Colon (tissue), 2 donors: ENCODE data around the gene AHNAK.
"Not testable (repeated sequence)": the region's sequence is repeated elsewhere in the genome, so short reads cannot be mapped to it uniquely, and the experiment has no call there.

Experiments used
- FAIRE-seq: peaks from 2 replicates; lab custom pipeline; 2012; peaks lifted over from hg19 to GRCh38; lab: Jason Lieb, UNC
- donor health status: control.
- donor health status: control.

AHNAK gene

GRCh38 chr11:62552485-62553079, 6.0 kb upstream of the AHNAK start:
- FAIRE-seq: no peak

DNA sequence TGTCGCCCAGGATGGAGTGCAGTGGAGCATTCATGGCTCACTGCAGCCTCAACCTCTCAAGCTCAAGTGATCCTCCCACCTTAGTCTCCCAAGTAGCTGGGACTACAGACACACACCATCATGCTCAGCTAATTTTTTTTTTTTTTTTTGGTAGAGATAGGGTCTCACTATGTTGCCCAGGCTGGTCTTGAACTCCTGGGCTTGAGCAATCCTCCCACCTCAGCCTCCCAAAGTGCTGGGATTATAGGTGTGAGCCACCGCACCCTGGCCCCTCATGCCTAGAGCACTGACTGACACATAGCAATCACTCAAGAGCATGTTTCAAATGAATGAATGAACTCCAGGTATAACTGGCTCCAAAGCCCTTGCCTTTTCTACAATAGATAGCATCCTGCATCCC, 3.9 kb upstream of the AHNAK start:
- not testable (repeated sequence) for FAIRE-seq

DNA sequence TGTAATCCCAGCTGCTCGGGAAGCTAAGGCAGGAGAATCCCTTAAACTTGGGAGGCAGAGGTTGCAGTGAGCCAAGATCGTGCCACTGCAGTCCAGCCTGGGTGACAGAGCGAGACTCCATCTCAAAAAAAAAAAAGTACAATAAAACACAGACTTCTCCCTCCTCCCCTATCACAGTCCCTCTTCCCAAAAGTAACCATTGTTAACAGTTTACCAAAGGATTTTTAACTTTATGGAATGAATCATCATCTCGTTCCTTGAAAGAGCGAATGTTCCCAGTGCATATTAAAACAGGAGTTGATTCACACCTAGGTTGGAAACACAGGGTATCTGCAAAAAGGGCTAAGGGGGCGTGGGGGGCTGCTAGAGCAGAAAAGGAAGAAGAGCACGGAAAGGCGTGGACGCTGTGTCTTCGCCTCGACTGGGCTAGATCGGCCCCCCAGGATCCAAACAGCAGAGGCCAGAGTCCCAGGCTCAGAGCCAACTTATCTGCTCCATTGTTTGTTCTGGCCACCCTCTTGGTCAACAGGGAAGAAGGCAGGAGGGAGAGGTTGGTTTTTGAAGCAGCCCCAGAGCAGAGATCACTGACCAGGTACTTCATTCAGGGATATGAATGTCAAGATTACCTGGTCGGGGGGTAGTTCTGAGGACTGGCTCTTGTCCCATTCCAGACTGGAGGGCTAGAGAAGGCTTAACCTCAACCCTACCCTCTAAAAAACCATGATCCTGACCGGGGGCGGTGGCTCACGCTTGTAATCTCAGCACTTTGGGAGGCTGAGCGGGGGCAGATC, 2.1 kb upstream of the AHNAK start:
- FAIRE-seq: no peak

DNA sequence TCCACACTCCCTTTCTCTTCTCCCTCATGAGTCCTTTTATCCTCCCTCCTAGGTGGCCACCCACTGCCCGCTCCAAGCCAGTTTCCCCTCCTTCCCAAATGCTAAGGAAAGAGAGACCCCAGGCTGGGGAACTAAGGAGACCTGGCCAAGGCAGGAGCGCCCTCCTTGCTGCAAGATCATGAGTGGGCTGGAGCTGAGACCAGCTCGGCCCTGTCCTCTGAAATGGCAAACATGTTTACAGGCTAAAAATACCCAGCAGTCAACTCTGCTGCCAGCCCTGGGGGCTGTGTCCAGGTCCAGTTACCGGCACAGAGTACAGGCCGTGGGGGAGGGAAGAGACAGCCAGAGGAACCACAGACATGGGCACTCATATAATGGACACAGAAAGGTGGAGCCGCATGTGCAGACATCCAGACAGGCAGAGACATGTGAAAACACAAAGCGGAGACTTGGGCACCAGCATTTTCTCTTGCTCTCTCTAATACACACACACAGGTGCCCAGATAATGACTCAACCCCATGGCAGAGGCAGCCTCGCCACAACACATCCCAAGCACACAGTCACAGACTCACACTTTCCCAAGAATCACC, 1.2 kb upstream of the AHNAK start:
- no peak for FAIRE-seq

DNA sequence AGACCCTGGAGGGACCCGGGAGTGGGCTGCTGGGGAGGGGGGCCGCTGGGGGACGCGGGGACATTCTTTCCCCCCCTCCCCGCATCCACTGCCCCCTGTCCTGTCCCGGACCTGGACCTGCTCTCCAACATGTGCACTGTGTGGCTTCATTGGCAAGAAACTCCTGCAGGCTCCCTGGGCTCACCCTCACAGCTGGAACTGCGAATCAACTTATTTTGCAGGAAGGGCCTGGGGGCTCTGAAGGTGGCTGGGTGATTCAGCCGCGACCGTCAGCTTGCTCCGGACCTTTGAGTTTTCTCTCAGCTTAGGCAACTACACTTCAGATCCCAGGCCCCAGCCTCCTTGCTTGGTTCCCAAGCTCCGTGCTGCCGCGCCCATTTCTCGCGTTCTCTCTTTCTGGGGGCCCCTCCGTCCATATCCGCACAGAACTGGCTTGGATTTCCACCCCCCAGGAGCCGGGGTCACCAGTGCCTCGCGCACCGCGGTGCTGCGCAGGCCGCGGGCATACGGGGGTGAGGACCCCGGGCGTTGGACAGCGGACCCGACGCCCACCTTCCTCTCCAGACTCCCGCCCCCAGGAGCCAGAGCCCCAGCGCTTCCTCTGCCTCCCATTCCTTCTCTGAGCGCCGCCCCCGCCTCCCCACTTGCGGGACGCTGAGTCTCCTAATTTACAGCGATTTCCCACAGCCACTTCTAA, 471 bp upstream of the AHNAK start:
- FAIRE-seq: no peak

GRCh38 chr11:62545437-62546243, 966 bp downstream of the AHNAK start:
- no peak for FAIRE-seq

- no peak for FAIRE-seq
These were observed 1.8 kb downstream of the AHNAK start for GRCh38 chr11:62544581-62545436.

DNA sequence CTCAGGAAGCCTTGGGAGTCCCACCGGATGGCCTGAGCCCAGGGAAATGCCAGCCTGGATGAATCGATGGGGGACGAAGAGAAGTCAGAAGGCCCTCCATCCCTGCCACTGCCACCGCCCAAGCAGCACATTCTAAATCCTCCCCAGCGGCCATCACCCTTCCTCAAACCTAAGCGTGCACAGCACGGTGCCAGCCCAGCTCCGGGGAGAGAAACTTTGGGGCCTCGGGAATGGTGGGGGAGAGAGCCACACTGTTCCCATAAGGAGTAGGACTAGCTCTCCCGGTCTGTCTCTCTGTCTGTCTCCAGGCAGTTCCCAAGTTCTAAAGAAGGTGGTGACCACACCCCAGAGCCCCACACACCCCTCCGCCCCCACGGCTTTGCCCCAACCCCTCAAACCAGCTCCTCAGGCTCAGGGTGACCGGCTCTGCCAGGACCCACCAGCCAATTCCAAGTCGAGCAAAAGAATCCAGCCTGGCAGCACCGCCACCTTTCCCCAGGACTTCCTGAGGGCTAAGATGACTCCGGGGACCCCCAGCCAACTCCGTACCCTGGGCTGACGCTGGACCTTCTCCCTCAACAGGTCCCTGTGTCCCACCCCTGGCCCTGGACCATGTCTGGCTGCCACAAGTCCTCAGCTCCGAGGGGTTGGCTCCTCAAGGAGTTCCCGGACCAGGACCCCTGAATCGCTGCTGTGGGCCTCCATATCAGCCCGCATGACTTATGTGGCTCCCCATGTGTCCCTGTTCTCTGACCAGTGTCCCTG, 2.7 kb downstream of the AHNAK start:
- FAIRE-seq: no peak

DNA sequence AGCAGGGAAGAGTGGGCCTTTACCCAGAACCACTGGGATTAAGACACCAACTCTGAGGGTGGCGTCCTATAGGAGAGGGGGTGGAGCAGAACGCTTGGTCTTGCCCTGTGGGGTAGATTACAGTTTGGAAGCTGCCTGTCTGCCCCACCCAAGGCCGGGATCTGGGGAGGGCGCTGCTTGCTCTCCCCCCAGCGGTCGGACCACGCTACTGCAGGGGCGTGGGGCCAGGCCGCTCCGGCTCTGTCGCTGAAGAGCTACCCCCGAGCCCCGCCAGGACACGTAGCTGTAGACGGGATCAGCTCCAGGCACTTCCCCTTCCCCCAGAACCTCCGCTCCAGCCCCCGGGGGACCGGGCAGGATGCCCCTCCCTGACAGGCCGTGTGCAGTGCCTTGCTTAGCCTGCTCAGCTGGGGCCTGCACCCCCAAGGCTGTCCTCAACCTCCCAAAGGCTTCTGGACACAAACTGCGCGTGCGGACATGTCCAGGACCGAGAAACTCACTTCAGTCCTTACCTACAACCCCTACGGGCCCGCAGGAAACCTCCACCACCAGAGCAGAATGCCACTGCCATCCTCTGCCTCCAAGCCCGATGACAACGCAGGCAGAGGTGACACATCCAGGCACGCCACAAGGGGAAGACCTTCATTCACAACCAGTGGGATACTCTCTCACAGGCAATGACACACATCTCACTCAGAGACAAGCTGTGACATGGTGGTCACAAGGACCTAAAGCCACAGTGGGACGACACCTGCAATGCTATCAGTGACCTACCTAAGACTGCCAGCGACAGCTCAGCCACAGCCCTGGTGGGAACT, 3.6 kb downstream of the AHNAK start:
- FAIRE-seq: no peak

GRCh38 chr11:62542111-62542745, 4.4 kb downstream of the AHNAK start:
- no peak for FAIRE-seq

- FAIRE-seq: no peak
These were observed 5.6 kb downstream of the AHNAK start for GRCh38 chr11:62540804-62541701.

GRCh38 chr11:62539238-62539925, 7.2 kb downstream of the AHNAK start:
- FAIRE-seq: no peak

DNA sequence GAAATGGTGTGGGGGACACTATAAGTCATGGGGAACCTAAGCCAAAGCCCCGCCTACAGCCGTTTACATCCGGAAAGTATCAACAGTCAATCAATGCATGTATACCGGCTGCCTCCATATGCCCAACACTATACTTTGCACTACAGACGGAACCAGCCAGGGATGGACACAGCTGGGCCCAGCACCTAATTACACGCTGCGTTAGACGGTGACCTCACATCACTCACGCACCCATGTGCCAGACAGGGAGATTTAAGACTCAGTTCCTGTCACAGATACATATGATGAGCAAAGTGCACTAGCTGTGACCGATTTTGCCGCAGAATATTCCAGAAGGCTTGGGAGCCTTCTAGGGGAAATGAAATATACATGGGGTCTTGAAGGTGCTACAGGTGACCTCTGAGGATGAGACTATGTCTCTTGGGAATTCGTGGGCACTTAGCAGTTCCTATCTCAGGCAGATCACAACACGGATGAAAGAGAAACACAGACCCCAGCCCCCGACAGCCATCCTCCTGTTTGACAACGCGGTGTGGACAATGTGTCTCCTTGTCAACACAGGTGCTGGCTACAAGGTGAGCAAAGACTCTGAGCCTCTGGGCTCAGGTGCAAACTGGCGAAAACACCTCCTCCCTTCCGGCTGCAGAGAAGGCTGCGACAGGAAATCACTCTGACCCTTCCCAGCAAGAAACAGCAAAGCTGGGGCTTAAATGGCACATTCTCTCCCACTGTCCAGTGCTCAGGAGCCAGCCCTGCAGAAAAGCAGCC, 8.0 kb downstream of the AHNAK start:
- no peak for FAIRE-seq

- FAIRE-seq: no peak
These were observed 10.2 kb downstream of the AHNAK start for GRCh38 chr11:62536301-62536957.

- no peak for FAIRE-seq
These were observed 10.8 kb downstream of the AHNAK start for GRCh38 chr11:62535802-62536201.
